ENCODE measurements around the gene OR1M1.
"Not testable (repeated sequence)": the region's sequence is repeated elsewhere in the genome, so short reads cannot be mapped to it uniquely, and the experiment has no call there.

GRCh38 chr19:9071720-9072119 is 15.1 kb upstream of the OR1M1 start:
- not testable (repeated sequence) for TF ChIP-seq CTCF (IDR thresholded peaks at IDR 0.05); CHD2 (IDR thresholded peaks at IDR 0.05; ENCODE audit: low read length, partially characterized antibody); POLR2A (IDR thresholded peaks at IDR 0.05; ENCODE audit: low read length); ESRRA (IDR thresholded peaks at IDR 0.05; ENCODE audit: borderline replicate concordance, low read length); CBX2 (IDR thresholded peaks at IDR 0.05; ENCODE audit: borderline replicate concordance, low read depth); EP300 (IDR thresholded peaks at IDR 0.05); RAD21 (conservative IDR thresholded peaks at IDR 0.05 in 1 of 2, IDR thresholded peaks at IDR 0.05 in 1 of 2)

All from A549 (cell line).